ENCODE measurements around the gene SLCO4A1. TPM values are rescaled to one million over a fixed set of nuclear protein-coding genes. Genes with fewer than 3 reads are reported as not detected.
A peak's percentile ranks its signal among the peaks of the same experiment; 100 is the strongest.

Gene SLCO4A1
- total and polyA plus RNA-seq, 2 donors, result 1.4 to 24.8 TPM

GRCh38 chr20:62653373-62653772, 11.1 kb downstream of the SLCO4A1 start:
- H3K27ac ChIP-seq (ENCODE audit: low read depth), result peak overlapping the region; percentile 86
- no peaks in the 10 kb centered on the region for H3K36me3 ChIP-seq (ENCODE audit: insufficient read depth)
- no peaks in the 10 kb centered on the region for H3K4me1 ChIP-seq (ENCODE audit: insufficient read depth)
- 90% methylated on average over 12 of the region's 12 CpGs for WGBS
- no peak for DNase-seq (ENCODE audit: extremely low spot score)
- H3K4me3 ChIP-seq (ENCODE audit: low read depth, low read length), result no peak overlapping the region

- DNase-seq (ENCODE audit: extremely low spot score), result no peak
- H3K36me3 ChIP-seq (ENCODE audit: insufficient read depth), result no peaks in the 10 kb centered on the region
- no peaks in the 10 kb centered on the region for H3K4me1 ChIP-seq (ENCODE audit: insufficient read depth)
- 93% methylated on average over 24 of the region's 24 CpGs for WGBS
- no peak overlapping the region for H3K27ac ChIP-seq (ENCODE audit: low read depth)
- H3K4me3 ChIP-seq (ENCODE audit: low read depth, low read length), result no peak overlapping the region
These were observed 11.8 kb downstream of the SLCO4A1 start for GRCh38 chr20:62653951-62654685.

- no peak for DNase-seq (ENCODE audit: extremely low spot score)
- Histone ChIP-seq H3K4me3 (ENCODE audit: low read depth, low read length) (no peak overlapping the region), H3K27ac (ENCODE audit: low read depth) (no peak overlapping the region), H3K36me3 (ENCODE audit: insufficient read depth) (no peaks in the 10 kb centered on the region), H3K4me1 (ENCODE audit: insufficient read depth) (no peaks in the 10 kb centered on the region)
- 79% methylated on average over 37 of the region's 38 CpGs for WGBS
These were observed 13.2 kb downstream of the SLCO4A1 start for GRCh38 chr20:62655282-62656196.

- no peak for DNase-seq (ENCODE audit: extremely low spot score)
- H3K4me1 ChIP-seq (ENCODE audit: insufficient read depth), result no peaks in the 10 kb centered on the region
- no peak overlapping the region for H3K27ac ChIP-seq (ENCODE audit: low read depth)
- no peaks in the 10 kb centered on the region for H3K36me3 ChIP-seq (ENCODE audit: insufficient read depth)
- H3K4me3 ChIP-seq (ENCODE audit: low read depth, low read length), result no peak overlapping the region
- 86% methylated on average over 39 of the region's 39 CpGs for WGBS
These were observed 14.1 kb downstream of the SLCO4A1 start for GRCh38 chr20:62656197-62656918.

- no peaks in the 10 kb centered on the region for H3K4me1 ChIP-seq (ENCODE audit: insufficient read depth)
- no peak overlapping the region for H3K27ac ChIP-seq (ENCODE audit: low read depth)
- H3K36me3 ChIP-seq (ENCODE audit: insufficient read depth), result no peaks in the 10 kb centered on the region
- WGBS, result 96% methylated on average over 37 of the region's 37 CpGs
- H3K4me3 ChIP-seq (ENCODE audit: low read depth, low read length), result no peak overlapping the region
- no peak for DNase-seq (ENCODE audit: extremely low spot score)
These were observed 14.8 kb downstream of the SLCO4A1 start for GRCh38 chr20:62656919-62657588.

- H3K4me1 ChIP-seq (ENCODE audit: insufficient read depth), result no peaks in the 10 kb centered on the region
- WGBS, result 76% methylated on average over 7 of the region's 7 CpGs
- no peak for DNase-seq (ENCODE audit: extremely low spot score)
- no peak overlapping the region for H3K4me3 ChIP-seq (ENCODE audit: low read depth, low read length)
- H3K27ac ChIP-seq (ENCODE audit: low read depth), result no peak overlapping the region
- H3K36me3 ChIP-seq (ENCODE audit: insufficient read depth), result no peaks in the 10 kb centered on the region
These were observed 15.3 kb downstream of the SLCO4A1 start for GRCh38 chr20:62657589-62657942.

GRCh38 chr20:62657956-62658355, 15.7 kb downstream of the SLCO4A1 start:
- Histone ChIP-seq H3K27ac (ENCODE audit: low read depth) (no peak overlapping the region), H3K4me1 (ENCODE audit: insufficient read depth) (no peaks in the 10 kb centered on the region), H3K36me3 (ENCODE audit: insufficient read depth) (no peaks in the 10 kb centered on the region), H3K4me3 (ENCODE audit: low read depth, low read length) (no peak overlapping the region)
- 87% methylated on average over 19 of the region's 19 CpGs for WGBS
- DNase-seq (ENCODE audit: extremely low spot score), result no peak

- Histone ChIP-seq H3K4me3 (ENCODE audit: low read depth, low read length) (no peak overlapping the region), H3K36me3 (ENCODE audit: insufficient read depth) (no peaks in the 10 kb centered on the region), H3K27ac (ENCODE audit: low read depth) (no peak overlapping the region), H3K4me1 (ENCODE audit: insufficient read depth) (no peaks in the 10 kb centered on the region)
- WGBS, result 93% methylated on average over 25 of the region's 25 CpGs
- no peak for DNase-seq (ENCODE audit: extremely low spot score)
These were observed 16.4 kb downstream of the SLCO4A1 start for GRCh38 chr20:62658593-62659178.

GRCh38 chr20:62659488-62660239, 17.4 kb downstream of the SLCO4A1 start:
- no peak for DNase-seq (ENCODE audit: extremely low spot score)
- Histone ChIP-seq H3K36me3 (ENCODE audit: insufficient read depth) (no peaks in the 10 kb centered on the region), H3K4me3 (ENCODE audit: low read depth, low read length) (no peak overlapping the region), H3K4me1 (ENCODE audit: insufficient read depth) (no peaks in the 10 kb centered on the region), H3K27ac (ENCODE audit: low read depth) (no peak overlapping the region)
- 94% methylated on average over 29 of the region's 29 CpGs for WGBS

GRCh38 chr20:62660240-62660615, 17.9 kb downstream of the SLCO4A1 start:
- DNase-seq (ENCODE audit: extremely low spot score), result no peak
- H3K36me3 ChIP-seq (ENCODE audit: insufficient read depth), result no peaks in the 10 kb centered on the region
- H3K27ac ChIP-seq (ENCODE audit: low read depth), result no peak overlapping the region
- no peaks in the 10 kb centered on the region for H3K4me1 ChIP-seq (ENCODE audit: insufficient read depth)
- H3K4me3 ChIP-seq (ENCODE audit: low read depth, low read length), result no peak overlapping the region
- WGBS, result 92% methylated on average over 15 of the region's 15 CpGs

- 67% methylated on average over 18 of the region's 18 CpGs for WGBS
These were observed 18.5 kb downstream of the SLCO4A1 start for GRCh38 chr20:62660768-62661167.

GRCh38 chr20:62661647-62662046, 19.3 kb downstream of the SLCO4A1 start:
- H3K36me3 ChIP-seq (ENCODE audit: insufficient read depth), result no peaks in the 10 kb centered on the region
- 73% methylated on average over 11 of the region's 11 CpGs for WGBS
- H3K4me1 ChIP-seq (ENCODE audit: insufficient read depth), result no peaks in the 10 kb centered on the region
- no peak for DNase-seq (ENCODE audit: extremely low spot score)
- no peak overlapping the region for H3K27ac ChIP-seq (ENCODE audit: low read depth)
- no peak overlapping the region for H3K4me3 ChIP-seq (ENCODE audit: low read depth, low read length)

More at GRCh38 chr20:62660768-62661167, 18.5 kb downstream of the SLCO4A1 start:
- H3K36me3 ChIP-seq (ENCODE audit: insufficient read depth), result no peaks in the 10 kb centered on the region
- no peak for DNase-seq (ENCODE audit: extremely low spot score)
- H3K4me3 ChIP-seq (ENCODE audit: low read depth, low read length), result no peak overlapping the region
- H3K27ac ChIP-seq (ENCODE audit: low read depth), result no peak overlapping the region
- H3K4me1 ChIP-seq (ENCODE audit: insufficient read depth), result no peaks in the 10 kb centered on the region

Measured in urinary bladder (tissue), 4 donors.